HEK293 (cell line): ENCODE measurements around the gene TRMT61A.

Experiments used
- GLIS1 ChIP-seq: fragments of 450-650 bp; formaldehyde crosslinking; IDR thresholded peaks from 2 replicates; pipeline ENCODE4 v1.5.1; 2016; ENCODE audit warnings: missing biosample characterization, missing genetic modification characterization
- KLF16 ChIP-seq: fragments of 450-650 bp; formaldehyde crosslinking; IDR thresholded peaks from 2 replicates; pipeline ENCODE4 v1.5.1; 2017; ENCODE audit warnings: missing biosample characterization, missing genetic modification characterization
- REPIN1 ChIP-seq: fragments of 450-650 bp; formaldehyde crosslinking; IDR thresholded peaks from 2 replicates; pipeline ENCODE4 v1.5.1; 2017; ENCODE audit warnings: missing biosample characterization, missing genetic modification characterization, low read depth
- YY1 ChIP-seq: fragments of 450-650 bp; formaldehyde crosslinking; IDR thresholded peaks from 2 replicates; pipeline ENCODE4 v1.5.1; 2018; ENCODE audit warnings: missing biosample characterization, missing genetic modification characterization
- ZNF138 ChIP-seq: fragments of 450-650 bp; formaldehyde crosslinking; IDR thresholded peaks from 2 replicates; pipeline ENCODE4 v1.5.1; 2016; ENCODE audit warnings: missing biosample characterization, missing genetic modification characterization, borderline replicate concordance
- ZNF335 ChIP-seq: fragments of 450-650 bp; formaldehyde crosslinking; conservative IDR thresholded peaks from 2 replicates; pipeline ENCODE4 v1.5.1; 2016; ENCODE audit warnings: missing biosample characterization, missing genetic modification characterization
- ZNF530 ChIP-seq: fragments of 450-650 bp; formaldehyde crosslinking; IDR thresholded peaks from 2 replicates; pipeline ENCODE4 v1.5.1; 2016; ENCODE audit warnings: low read depth, missing biosample characterization, missing genetic modification characterization
- ZNF626 ChIP-seq: fragments of 450-650 bp; sonication (Bioruptor Pico); formaldehyde crosslinking; IDR thresholded peaks from 2 replicates; pipeline ENCODE4 v1.5.1; 2018; ENCODE audit warnings: missing biosample characterization, missing genetic modification characterization, inconsistent platforms
- TF ChIP-seq, protein P1 (sequence below): fragments of 450-650 bp; formaldehyde crosslinking; IDR thresholded peaks from 2 replicates; pipeline ENCODE4 v1.5.1; 2016; ENCODE audit warnings: missing biosample characterization, missing genetic modification characterization

- TF ChIP-seq GLIS1 (tag by site-specific recombination), result no peak
- no peak for TF ChIP-seq KLF16
- TF ChIP-seq, protein P1, sequence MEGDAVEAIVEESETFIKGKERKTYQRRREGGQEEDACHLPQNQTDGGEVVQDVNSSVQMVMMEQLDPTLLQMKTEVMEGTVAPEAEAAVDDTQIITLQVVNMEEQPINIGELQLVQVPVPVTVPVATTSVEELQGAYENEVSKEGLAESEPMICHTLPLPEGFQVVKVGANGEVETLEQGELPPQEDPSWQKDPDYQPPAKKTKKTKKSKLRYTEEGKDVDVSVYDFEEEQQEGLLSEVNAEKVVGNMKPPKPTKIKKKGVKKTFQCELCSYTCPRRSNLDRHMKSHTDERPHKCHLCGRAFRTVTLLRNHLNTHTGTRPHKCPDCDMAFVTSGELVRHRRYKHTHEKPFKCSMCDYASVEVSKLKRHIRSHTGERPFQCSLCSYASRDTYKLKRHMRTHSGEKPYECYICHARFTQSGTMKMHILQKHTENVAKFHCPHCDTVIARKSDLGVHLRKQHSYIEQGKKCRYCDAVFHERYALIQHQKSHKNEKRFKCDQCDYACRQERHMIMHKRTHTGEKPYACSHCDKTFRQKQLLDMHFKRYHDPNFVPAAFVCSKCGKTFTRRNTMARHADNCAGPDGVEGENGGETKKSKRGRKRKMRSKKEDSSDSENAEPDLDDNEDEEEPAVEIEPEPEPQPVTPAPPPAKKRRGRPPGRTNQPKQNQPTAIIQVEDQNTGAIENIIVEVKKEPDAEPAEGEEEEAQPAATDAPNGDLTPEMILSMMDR, result 0 out of 2 replicates have a peak, but pooled peaks have one; percentile 20
- no peak for TF ChIP-seq ZNF335
- no peak for TF ChIP-seq ZNF138 (tag by site-specific recombination)
- no peak for TF ChIP-seq ZNF530 (tag by site-specific recombination)
- TF ChIP-seq REPIN1 (tag by site-specific recombination), result no peak
- no peak for TF ChIP-seq YY1 (tag by site-specific recombination)
- no peak for TF ChIP-seq ZNF626 (tag by site-specific recombination)
Measured at GRCh38 chr14:103539056-103539825, 10.2 kb downstream of the TRMT61A start.
